Naive thymus-derived CD8-positive, alpha-beta T cell (primary cell): Measurements from ENCODE around the gene KRT84. TPM values are rescaled to one million over a fixed set of nuclear protein-coding genes. Genes with fewer than 3 reads are reported as not detected.
A peak's percentile ranks its signal among the peaks of the same experiment; 100 is the strongest.

Source experiments
- ATAC-seq, 2 donors: fragments of 150-1000 bp; cut with Tn5 transposase in 1 of 2; sonication (Bioruptor Pico), chemical (Tn5 transposase) in 1 of 2; 1 replicate in 1 of 2; 2 replicates in 1 of 2; pipeline ENCODE4 v1.10.0; 2021; ENCODE audit warnings: mild to moderate bottlenecking in 2 of 2, moderate library complexity in 2 of 2
- POLR2A ChIA-PET: fragments of 350-600 bp; sonication (Branson Sonifier 250); formaldehyde crosslinking; loops from one replicate; lab custom pipeline; 2021; ENCODE audit warnings: antibody characterized with exemption; lab: Charles Lee
- DNase-seq, 10 donors: peaks; one replicate each; pipeline versions ENCODE4 v3.0.0 to v3.0.0-alpha.2; 2020 to 2022
- H3K27ac Mint-ChIP-seq, 10 donors: one replicate each; pipeline ENCODE4 v1.8.0; 2020 to 2022; ENCODE audit warnings: mild to moderate bottlenecking in 10 of 10, mixed read lengths in 10 of 10, moderate library complexity in 4 of 10, inconsistent platforms in 1 of 10
- H3K27me3 Mint-ChIP-seq, 5 donors: one replicate each; pipeline ENCODE4 v1.8.0; 2021 to 2022; ENCODE audit warnings: mixed read lengths in 5 of 5
- H3K36me3 Mint-ChIP-seq, 3 donors: one replicate each; pipeline ENCODE4 v1.8.0; 2020 to 2022; ENCODE audit warnings: mixed read lengths in 3 of 3, mild to moderate bottlenecking in 2 of 3, inconsistent platforms in 1 of 3
- H3K4me1 Mint-ChIP-seq, 4 donors: one replicate each; pipeline ENCODE4 v1.8.0; 2021 to 2022; ENCODE audit warnings: mixed read lengths in 4 of 4
- H3K4me3 Mint-ChIP-seq, 10 donors: one replicate each; pipeline ENCODE4 v1.8.0; 2020 to 2022; ENCODE audit warnings: mild to moderate bottlenecking in 10 of 10, mixed read lengths in 10 of 10, moderate library complexity in 6 of 10, inconsistent platforms in 1 of 10
- H3K9me3 Mint-ChIP-seq, 9 donors: one replicate each; pipeline ENCODE4 v1.8.0; 2020 to 2022; ENCODE audit warnings: mixed read lengths in 9 of 9, mild to moderate bottlenecking in 3 of 9, inconsistent platforms in 1 of 9, moderate library complexity in 1 of 9
- polyA plus RNA-seq, 3 donors: library from polyadenylated mRNA; unstranded; fragments of 300-500 nt; fragmentation: Illumina TruSeq; gene quantifications; one replicate each; pipeline ENCODE4 v1.2.3, GENCODE V29; 2021
- total RNA-seq, 8 experiments: library from RNA in 2 of 8; stranded (reverse) in 2 of 8; gene quantifications; one replicate each; pipeline ENCODE4 v1.2.3 and lab custom pipeline; 2021 to 2026

Gene KRT84
- total and polyA plus RNA-seq, 5 experiments from 2014 or later = not detected

DNA sequence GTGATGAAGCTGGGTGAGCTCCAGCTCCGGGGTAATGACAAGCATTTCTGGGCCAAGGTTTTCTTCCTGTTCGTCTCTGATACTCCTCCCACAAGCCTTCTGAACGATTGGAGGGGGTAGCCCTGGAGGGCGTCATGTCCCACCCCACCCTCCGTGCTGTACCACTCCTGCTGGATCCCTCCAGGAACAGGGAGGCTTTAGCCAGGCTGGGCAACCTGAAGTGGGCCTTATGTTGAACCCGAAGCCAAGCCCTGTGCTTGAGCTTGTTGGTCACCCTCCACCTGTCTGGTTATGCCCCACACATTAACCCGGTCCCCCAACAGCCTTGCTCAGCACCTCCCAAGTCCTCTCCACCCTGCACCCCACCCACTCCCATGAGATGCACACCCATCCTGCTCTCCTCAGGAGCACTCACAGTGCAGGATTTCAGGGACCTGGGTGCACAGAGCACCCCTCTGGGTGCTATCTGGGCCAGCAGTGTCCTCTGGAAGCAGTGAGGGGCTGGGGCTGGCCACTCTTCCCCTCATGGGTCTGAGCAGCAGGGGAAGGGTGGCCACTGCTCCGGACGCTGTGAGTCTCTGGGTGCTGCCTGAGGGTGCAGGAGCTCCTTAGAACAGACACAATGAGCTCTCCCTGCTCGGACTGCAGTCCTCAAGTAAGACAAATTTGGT, 57.5 kb downstream of the KRT84 start:
- H3K4me1 Mint-ChIP-seq = peaks cover 6 to 9% (median 7%) of the 10 kb centered on the region in 4 donors
- POLR2A ChIA-PET = interaction anchor here (1.1 to 1.4 kb wide), 3 partner anchors 11 to 173 kb away, joined by 4 to 6 read pairs (median 4); no protein-coding TSS in a partner anchor
- no peak overlapping the region for H3K4me3 Mint-ChIP-seq
- peaks cover 0 to 34% (median 19%) of the 10 kb centered on the region in 5 donors for H3K27me3 Mint-ChIP-seq
- peak overlapping the region in 1 of 10 donors; percentile 60 for H3K27ac Mint-ChIP-seq
- no peaks in the 10 kb centered on the region for H3K9me3 Mint-ChIP-seq
- no peak for ATAC-seq
- peak in 1 of 10 donors; percentile 50 for DNase-seq
- H3K36me3 Mint-ChIP-seq = no peaks in the 10 kb centered on the region

Other genes starting within 250 kb of the KRT84 start
- gene KRT80, start 193.6 kb downstream of the KRT84 start, total RNA-seq = not detected
- gene KRT80, start 193.6 kb downstream of the KRT84 start, polyA plus RNA-seq = not detected
- not detected for gene KRT7, start 152.4 kb downstream of the KRT84 start, total RNA-seq
- gene KRT7, start 152.4 kb downstream of the KRT84 start, polyA plus RNA-seq = not detected
- not detected for gene KRT86, start 111.0 kb downstream of the KRT84 start, total RNA-seq
- gene KRT86, start 111.0 kb downstream of the KRT84 start, polyA plus RNA-seq = not detected
- not detected for gene KRT81, start 94.1 kb downstream of the KRT84 start, total RNA-seq
- gene KRT81, start 94.1 kb downstream of the KRT84 start, polyA plus RNA-seq = not detected
- gene KRT83, start 64.3 kb downstream of the KRT84 start, total RNA-seq = not detected
- not detected for gene KRT83, start 64.3 kb downstream of the KRT84 start, polyA plus RNA-seq
- gene KRT85, start 18.2 kb downstream of the KRT84 start, total RNA-seq = not detected
- not detected for gene KRT85, start 18.2 kb downstream of the KRT84 start, polyA plus RNA-seq
- not detected for gene KRT82, start 20.7 kb upstream of the KRT84 start, total RNA-seq
- gene KRT82, start 20.7 kb upstream of the KRT84 start, polyA plus RNA-seq = not detected
- gene KRT75, start 48.7 kb upstream of the KRT84 start, total RNA-seq = not detected
- not detected for gene KRT75, start 48.7 kb upstream of the KRT84 start, polyA plus RNA-seq
- gene KRT6B, start 66.5 kb upstream of the KRT84 start, total RNA-seq = not detected
- gene KRT6B, start 66.5 kb upstream of the KRT84 start, polyA plus RNA-seq = not detected
- gene KRT6C, start 88.2 kb upstream of the KRT84 start, total RNA-seq = not detected
- not detected for gene KRT6C, start 88.2 kb upstream of the KRT84 start, polyA plus RNA-seq
- gene KRT6A, start 107.6 kb upstream of the KRT84 start, total RNA-seq = not detected
- gene KRT6A, start 107.6 kb upstream of the KRT84 start, polyA plus RNA-seq = not detected
- gene KRT5, start 134.7 kb upstream of the KRT84 start, total RNA-seq = not detected
- not detected for gene KRT5, start 134.7 kb upstream of the KRT84 start, polyA plus RNA-seq
- gene KRT71, start 167.5 kb upstream of the KRT84 start, total RNA-seq = not detected
- gene KRT71, start 167.5 kb upstream of the KRT84 start, polyA plus RNA-seq = not detected
- under 1 TPM in 1 of 2 experiments, not detected in 1; 0.26 TPM for gene KRT74, start 188.2 kb upstream of the KRT84 start, total RNA-seq
- gene KRT74, start 188.2 kb upstream of the KRT84 start, polyA plus RNA-seq = not detected
- gene KRT72, start 215.8 kb upstream of the KRT84 start, total RNA-seq = 10 to 100 TPM; 11.4 to 11.6 TPM
- gene KRT72, start 215.8 kb upstream of the KRT84 start, polyA plus RNA-seq = under 1 TPM in 2 of 3 donors, not detected in 1; 0.12 to 0.46 TPM
- gene KRT73, start 232.9 kb upstream of the KRT84 start, total RNA-seq = 1 to 10 TPM; 8.5 to 10.0 TPM
- 10 to 100 TPM in 1 of 3 donors, 1 to 10 TPM in 1, under 1 TPM in 1; 0.72 to 10.0 (median 1.8) TPM for gene KRT73, start 232.9 kb upstream of the KRT84 start, polyA plus RNA-seq